Measurements from ENCODE around the gene HNRNPA3. TPM values are rescaled to one million over a fixed set of nuclear protein-coding genes. Genes with fewer than 3 reads are reported as not detected.

The HNRNPA3 gene
- total RNA-seq, 1 donor from 2014 or later, result 359 TPM

DNA sequence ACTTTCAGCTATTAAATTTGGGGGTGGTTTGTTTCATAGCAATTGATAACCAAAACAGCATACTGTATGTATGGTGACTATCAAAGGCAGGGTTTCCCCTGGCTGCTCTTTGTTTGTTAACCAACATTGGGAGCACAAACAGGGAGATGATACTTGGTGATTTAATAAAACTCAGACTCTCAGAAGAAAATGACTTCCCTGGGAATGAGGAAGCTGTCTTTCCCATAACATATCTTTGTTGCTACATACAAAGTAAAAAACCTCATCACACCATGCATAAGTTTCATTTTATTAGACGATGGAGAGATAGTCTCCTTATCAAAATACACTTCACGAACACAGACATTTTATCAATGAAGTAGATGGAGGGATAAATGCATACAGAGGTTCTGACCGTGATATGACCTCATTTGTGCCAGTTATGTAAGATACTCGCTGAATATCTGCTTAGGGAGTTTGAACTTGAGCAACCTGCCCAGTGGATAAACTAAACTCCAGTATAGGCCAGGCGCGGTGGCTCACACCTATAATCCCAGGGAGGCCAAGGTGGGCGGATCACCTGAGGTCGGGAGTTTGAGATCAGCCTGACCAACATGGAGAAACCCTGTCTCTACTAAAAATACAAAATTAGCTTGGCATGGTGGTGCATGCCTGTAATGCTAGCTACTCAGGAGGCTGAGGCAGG lies 55.7 kb downstream of the HNRNPA3 start:
- intact Hi-C loops (cut with micrococcal nuclease), result loop anchor here (5.0 kb wide), 2 partner anchors 454 to 1266 kb away; partner anchors contain the start of gene LNPK

DNA sequence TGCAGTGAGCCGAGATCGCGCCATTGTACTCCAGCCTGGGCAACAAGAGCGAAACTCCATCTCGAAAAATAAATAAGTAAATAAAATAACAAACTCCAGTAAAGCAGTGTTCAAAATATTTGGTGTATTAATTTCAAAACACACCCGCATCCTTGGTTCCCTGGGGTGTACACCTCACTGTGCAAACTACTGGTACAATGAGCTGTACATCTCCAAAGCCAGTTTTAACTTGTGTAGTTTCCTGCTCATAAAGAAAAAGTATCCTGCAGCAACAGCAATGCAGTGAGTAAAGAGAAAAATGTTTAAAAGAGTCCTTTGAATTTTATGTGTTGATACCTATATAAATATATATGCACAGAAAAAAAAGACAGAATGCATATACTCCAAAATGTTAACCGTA lies 56.3 kb downstream of the HNRNPA3 start:
- intact Hi-C loops (cut with micrococcal nuclease), result loop anchor here (5.0 kb wide), 2 partner anchors 453 to 1267 kb away; partner anchors contain the start of gene LNPK

- intact Hi-C loops (cut with micrococcal nuclease), result no loop called here
Measured at GRCh38 chr2:177270531-177270930, 57.9 kb downstream of the HNRNPA3 start.

DNA sequence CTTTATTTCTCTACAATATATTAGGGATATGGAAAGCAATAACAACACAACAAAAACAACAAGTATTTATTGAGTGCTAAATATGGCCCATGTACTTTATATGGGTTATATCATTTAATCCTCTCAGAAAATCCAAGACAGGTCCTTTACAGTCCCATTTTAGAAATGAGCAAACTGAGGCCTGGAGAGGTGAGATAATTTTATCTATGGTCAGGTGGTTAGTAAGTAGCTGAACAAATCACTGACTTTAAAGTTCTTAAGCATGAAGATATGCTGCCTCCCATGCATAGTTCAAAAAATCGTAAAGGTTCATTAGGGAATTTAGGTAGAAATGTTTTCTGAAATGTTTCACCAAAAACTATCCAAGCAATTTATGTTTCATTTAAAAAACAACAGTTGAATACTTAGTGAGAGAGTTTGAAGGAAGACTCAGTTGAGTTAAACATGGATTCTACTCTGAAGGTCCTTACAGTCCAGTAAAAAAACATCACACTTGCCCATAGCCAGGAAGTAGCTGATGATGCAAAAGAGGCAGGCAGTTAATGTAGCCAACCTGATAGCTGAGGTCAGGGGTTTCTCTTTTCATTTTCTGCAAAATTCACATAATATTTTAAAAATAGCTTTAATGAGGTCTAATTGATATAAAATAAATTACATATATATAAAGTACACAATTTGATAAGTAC lies 59.5 kb downstream of the HNRNPA3 start:
- intact Hi-C loops (cut with micrococcal nuclease), result no loop called here

DNA sequence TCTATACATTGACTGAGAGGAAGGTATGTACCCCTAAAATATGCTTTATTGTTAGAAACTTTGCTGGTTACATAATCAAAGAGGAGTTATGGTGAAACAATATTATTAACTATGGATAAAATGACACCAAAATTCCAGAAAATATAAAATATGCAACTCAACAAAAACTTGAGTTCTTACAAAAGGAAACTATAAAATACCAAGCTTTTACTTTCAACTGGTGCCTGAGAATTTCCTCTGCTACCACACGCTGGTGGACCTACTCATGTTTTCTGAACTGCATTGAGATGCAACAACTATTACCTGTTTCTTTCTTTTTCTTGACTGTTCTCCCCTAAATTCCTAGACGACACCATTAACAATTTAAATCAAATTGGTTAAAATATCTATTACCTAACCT lies 60.2 kb downstream of the HNRNPA3 start:
- intact Hi-C loops (cut with micrococcal nuclease), result no loop called here

DNA sequence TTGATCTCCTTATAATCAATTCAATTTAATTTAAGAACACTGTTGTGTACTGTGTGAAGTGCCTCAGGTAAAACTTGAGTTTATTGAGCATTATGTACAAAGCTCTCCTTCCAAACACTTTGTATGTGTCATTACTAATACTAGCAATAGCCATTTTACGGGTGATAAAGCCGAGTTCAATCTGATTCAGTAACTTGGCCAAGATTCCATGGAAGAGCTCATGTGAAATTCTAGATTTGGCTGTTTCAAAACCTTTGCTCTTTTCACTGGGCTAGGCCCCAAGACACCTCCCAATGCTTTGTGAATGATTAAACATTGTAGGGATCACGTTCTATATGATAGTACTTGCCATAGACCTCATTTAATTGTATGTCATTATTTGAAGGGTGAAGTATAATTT lies 60.8 kb downstream of the HNRNPA3 start:
- intact Hi-C loops (cut with micrococcal nuclease), result no loop called here

Other genes starting within 250 kb of the HNRNPA3 start
- gene NFE2L2, start 51.9 kb downstream of the HNRNPA3 start, total RNA-seq, result 65.8 and 67.4 TPM in 2 replicates
- gene AGPS, start 180.0 kb downstream of the HNRNPA3 start, total RNA-seq, result 67.1 and 71.6 TPM in 2 replicates

Measured in T-helper 2 cell treated with Interferon-gamma antibody and Interleukin-4, amounts not matched to agents 100 ng/mL and 5 ng/mL, for 36 hours (primary cell).